Measurements from ENCODE around the gene BMAL1.

DNA sequence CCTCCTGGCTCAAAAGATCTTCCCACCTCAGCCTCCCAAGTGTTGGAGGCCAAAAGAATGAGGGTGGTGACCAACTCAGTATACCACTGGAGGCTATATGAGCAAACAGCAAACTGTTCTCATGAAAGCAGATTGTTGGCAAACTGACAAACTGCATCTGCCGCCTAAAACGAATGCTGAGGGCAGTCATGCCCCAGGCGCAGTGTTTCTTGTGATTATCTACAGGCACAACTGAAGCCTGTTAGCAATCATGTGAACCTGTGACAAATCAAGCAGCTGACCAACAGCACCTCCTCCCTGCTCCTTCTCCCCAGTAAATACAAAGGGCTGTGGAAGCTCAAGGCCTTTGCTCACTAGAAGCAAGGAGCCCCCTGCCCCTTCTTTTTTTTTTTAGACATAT, 137.6 kb downstream of the BMAL1 start:
- TF ChIP-seq, protein P1, sequence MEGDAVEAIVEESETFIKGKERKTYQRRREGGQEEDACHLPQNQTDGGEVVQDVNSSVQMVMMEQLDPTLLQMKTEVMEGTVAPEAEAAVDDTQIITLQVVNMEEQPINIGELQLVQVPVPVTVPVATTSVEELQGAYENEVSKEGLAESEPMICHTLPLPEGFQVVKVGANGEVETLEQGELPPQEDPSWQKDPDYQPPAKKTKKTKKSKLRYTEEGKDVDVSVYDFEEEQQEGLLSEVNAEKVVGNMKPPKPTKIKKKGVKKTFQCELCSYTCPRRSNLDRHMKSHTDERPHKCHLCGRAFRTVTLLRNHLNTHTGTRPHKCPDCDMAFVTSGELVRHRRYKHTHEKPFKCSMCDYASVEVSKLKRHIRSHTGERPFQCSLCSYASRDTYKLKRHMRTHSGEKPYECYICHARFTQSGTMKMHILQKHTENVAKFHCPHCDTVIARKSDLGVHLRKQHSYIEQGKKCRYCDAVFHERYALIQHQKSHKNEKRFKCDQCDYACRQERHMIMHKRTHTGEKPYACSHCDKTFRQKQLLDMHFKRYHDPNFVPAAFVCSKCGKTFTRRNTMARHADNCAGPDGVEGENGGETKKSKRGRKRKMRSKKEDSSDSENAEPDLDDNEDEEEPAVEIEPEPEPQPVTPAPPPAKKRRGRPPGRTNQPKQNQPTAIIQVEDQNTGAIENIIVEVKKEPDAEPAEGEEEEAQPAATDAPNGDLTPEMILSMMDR (optimal IDR thresholded peaks at IDR 0.05 in 1 of 3, IDR thresholded peaks at IDR 0.05 in 1 of 3, conservative IDR thresholded peaks at IDR 0.05 in 1 of 3; ENCODE audit: extremely low read depth in 1 of 3, insufficient read depth in 2 of 3, low read length in 3 of 3), result no peak
- TF ChIP-seq EZH2 (IDR thresholded peaks at IDR 0.05; ENCODE audit: low read length), result no peak

Measured in keratinocyte (primary cell).